Stomach (tissue), 9 donors: Measurements from ENCODE around the gene MYMX. TPM values are rescaled to one million over a fixed set of nuclear protein-coding genes. Genes with fewer than 3 reads are reported as not detected.
"Not testable (repeated sequence)": the region's sequence is repeated elsewhere in the genome, so short reads cannot be mapped to it uniquely, and the experiment has no call there.

Experiments used
- DNase-seq, 2 donors: peaks; one replicate each; pipeline versions ENCODE4 v3.0.0 to v3.0.0-alpha.2; 2013 to 2019
- H3K27ac ChIP-seq, 5 donors: fragments of 200-600 bp in 4 of 5; sonication (generic) in 4 of 5; one replicate each; pipeline ENCODE4 v1.5.1; 2013 to 2019; ENCODE audit warnings: mild to moderate bottlenecking in 1 of 5, moderate library complexity in 1 of 5
- H3K27me3 ChIP-seq, 3 donors: fragments of 200-600 bp; sonication (generic); one replicate each; pipeline ENCODE4 v1.5.1; 2017 to 2019; ENCODE audit warnings: mixed run types in 1 of 3
- H3K36me3 ChIP-seq, 4 donors: fragments of 200-600 bp; sonication (generic); 1 replicate in 3 of 4; 2 replicates in 1 of 4; pipeline ENCODE4 v1.5.1; 2016 to 2019
- H3K4me1 ChIP-seq, 4 donors: fragments of 200-600 bp; sonication (generic); one replicate each; pipeline ENCODE4 v1.5.1; 2016 to 2019
- H3K4me3 ChIP-seq, 4 donors: fragments of 200-600 bp; sonication (generic) in 3 of 4; one replicate each; pipeline ENCODE4 v1.5.1; 2016 to 2019; ENCODE audit warnings: mild to moderate bottlenecking in 1 of 4
- H3K9me3 ChIP-seq, 4 donors: fragments of 200-600 bp; sonication (generic); one replicate each; pipeline ENCODE4 v1.5.1; 2016 to 2019
- EP300 ChIP-seq: sonication (generic); formaldehyde crosslinking; IDR thresholded peaks from one replicate; pipeline ENCODE4 v1.6.1; 2017; ENCODE audit warnings: antibody characterized with exemption
- POLR2A ChIP-seq, 4 donors: fragments of 450-650 bp; IDR thresholded peaks; one replicate each; pipeline ENCODE4 v1.6.1; 2016; ENCODE audit warnings: antibody characterized with exemption in 4 of 4, control low read depth in 2 of 4, mild to moderate bottlenecking in 1 of 4, moderate library complexity in 1 of 4
- POLR2AphosphoS5 ChIP-seq, 3 donors: sonication (generic); formaldehyde crosslinking; IDR thresholded peaks; one replicate each; pipeline ENCODE4 v1.6.1; 2016; ENCODE audit warnings: antibody characterized with exemption in 3 of 3
- WGBS, 5 donors: extraction: QIAGEN DNeasy Blood & Tissue Kit in 3 of 5; methylation state at CpG; one replicate each; pipeline versions ENCODE4 v1.1.5 to v1.1.7; 2013 to 2018; 5-methylcytosine and 5-hydroxymethylcytosine counted together
- intact Hi-C: fragments of 100-400 bp; cut with DNase I; formaldehyde crosslinking; loops from one replicate; pipeline ENCODE4 v1.15.1; 2023; ENCODE audit warnings: low total_unique reads
- polyA plus RNA-seq, 3 donors: library from polyadenylated mRNA; stranded (reverse); fragments of 200-250 nt; gene quantifications; one replicate each; pipeline ENCODE4 v1.2.3, GENCODE V29; 2013
- total RNA-seq, 5 donors: library from RNA; depleted of rRNA; stranded (reverse); fragments of >200 nt; gene quantifications; one replicate each; pipeline versions ENCODE4 v1.1.0 to v1.2.3, GENCODE V29; 2014 to 2016
- TF ChIP-seq, protein P1 (sequence below), 7 experiments: fragments of 450-650 bp in 4 of 7; fragments of 200-600 bp in 3 of 7; sonication (generic) in 3 of 7; IDR thresholded peaks; one replicate each; pipeline ENCODE4 v1.5.1; 2016 to 2019; ENCODE audit warnings: antibody characterized with exemption in 7 of 7, control low read depth in 2 of 7, mild to moderate bottlenecking in 1 of 7
- donor health status: healthy with polysubstance abuse.
- donor health status: Bipolar disorder and iron deficiency.
- donor health status: healthy.

Gene MYMX
- total and polyA plus RNA-seq, 8 donors = 0.95 to 3.4 TPM; not detected in 6

DNA sequence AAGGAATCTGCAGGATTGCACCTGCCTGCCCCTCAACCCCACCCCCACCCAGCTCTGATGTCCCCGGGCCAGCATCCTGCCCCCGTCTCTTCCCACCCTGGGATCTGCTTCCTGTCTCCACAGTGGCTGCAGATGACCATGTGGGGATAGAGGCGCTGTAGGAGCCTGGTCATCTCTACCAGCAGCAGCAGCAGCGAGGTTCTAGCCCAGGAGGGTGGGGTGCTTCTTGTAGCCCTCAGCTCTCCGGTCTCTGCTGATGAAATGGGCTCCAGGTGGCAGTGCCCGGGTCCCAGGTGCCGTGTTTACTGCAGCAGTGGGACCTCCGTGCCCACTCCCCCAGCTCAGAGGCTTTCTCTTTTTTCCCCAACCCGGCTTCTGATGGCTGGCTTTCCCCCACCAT is 32.9 kb upstream of the MYMX start:
- TF ChIP-seq EP300 = no peak
- no peak for TF ChIP-seq POLR2A (IDR thresholded peaks at IDR 0.05)
- TF ChIP-seq, protein P1, sequence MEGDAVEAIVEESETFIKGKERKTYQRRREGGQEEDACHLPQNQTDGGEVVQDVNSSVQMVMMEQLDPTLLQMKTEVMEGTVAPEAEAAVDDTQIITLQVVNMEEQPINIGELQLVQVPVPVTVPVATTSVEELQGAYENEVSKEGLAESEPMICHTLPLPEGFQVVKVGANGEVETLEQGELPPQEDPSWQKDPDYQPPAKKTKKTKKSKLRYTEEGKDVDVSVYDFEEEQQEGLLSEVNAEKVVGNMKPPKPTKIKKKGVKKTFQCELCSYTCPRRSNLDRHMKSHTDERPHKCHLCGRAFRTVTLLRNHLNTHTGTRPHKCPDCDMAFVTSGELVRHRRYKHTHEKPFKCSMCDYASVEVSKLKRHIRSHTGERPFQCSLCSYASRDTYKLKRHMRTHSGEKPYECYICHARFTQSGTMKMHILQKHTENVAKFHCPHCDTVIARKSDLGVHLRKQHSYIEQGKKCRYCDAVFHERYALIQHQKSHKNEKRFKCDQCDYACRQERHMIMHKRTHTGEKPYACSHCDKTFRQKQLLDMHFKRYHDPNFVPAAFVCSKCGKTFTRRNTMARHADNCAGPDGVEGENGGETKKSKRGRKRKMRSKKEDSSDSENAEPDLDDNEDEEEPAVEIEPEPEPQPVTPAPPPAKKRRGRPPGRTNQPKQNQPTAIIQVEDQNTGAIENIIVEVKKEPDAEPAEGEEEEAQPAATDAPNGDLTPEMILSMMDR (IDR thresholded peaks at IDR 0.05) = no peak
- TF ChIP-seq POLR2AphosphoS5 (IDR thresholded peaks at IDR 0.05) = no peak
- peaks cover 0 to 2% (median 0%) of the 10 kb centered on the region in 3 donors for H3K27me3 ChIP-seq
- no peak for DNase-seq
- no peak overlapping the region for H3K4me3 ChIP-seq
- WGBS, 5 donors = 78 to 86% (median 81%) methylated on average over 8 to 9 of the region's 9 CpGs
- no peaks in the 10 kb centered on the region for H3K36me3 ChIP-seq
- peaks cover 0 to 4% (median 0%) of the 10 kb centered on the region in 4 donors for H3K4me1 ChIP-seq
- intact Hi-C loops = no loop called here
- no peak overlapping the region for H3K27ac ChIP-seq
- no peaks in the 10 kb centered on the region for H3K9me3 ChIP-seq

DNA sequence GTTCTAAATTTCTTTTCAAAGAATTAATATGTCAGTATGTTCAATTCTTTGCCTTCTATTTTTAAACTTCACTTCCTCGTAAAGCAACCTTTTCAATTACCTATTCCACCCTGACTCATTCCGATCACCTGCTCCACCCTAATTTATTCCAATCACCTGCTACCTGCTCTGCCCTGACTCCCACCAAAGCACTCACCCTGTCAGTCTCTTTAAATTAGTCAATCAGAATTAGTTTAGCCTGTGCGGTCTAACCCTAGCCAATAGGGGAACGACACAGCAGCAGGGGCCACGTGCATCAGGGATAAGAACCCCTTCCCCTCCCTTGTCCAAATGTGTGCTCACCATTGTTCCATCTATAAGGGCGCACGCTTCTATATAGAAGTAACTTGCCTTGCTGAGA is 31.4 kb upstream of the MYMX start:
- 47 to 64% (median 59%) methylated on average over 7 of the region's 7 CpGs for WGBS, 5 donors
- DNase-seq = peak in 1 of 2 donors; percentile 69
- H3K9me3 ChIP-seq, H3K27me3 ChIP-seq, intact Hi-C loops, H3K4me1 ChIP-seq, H3K4me3 ChIP-seq, H3K36me3 ChIP-seq: not testable (repeated sequence)
- peak overlapping the region in 1 of 5 donors; percentile 14 for H3K27ac ChIP-seq

DNA sequence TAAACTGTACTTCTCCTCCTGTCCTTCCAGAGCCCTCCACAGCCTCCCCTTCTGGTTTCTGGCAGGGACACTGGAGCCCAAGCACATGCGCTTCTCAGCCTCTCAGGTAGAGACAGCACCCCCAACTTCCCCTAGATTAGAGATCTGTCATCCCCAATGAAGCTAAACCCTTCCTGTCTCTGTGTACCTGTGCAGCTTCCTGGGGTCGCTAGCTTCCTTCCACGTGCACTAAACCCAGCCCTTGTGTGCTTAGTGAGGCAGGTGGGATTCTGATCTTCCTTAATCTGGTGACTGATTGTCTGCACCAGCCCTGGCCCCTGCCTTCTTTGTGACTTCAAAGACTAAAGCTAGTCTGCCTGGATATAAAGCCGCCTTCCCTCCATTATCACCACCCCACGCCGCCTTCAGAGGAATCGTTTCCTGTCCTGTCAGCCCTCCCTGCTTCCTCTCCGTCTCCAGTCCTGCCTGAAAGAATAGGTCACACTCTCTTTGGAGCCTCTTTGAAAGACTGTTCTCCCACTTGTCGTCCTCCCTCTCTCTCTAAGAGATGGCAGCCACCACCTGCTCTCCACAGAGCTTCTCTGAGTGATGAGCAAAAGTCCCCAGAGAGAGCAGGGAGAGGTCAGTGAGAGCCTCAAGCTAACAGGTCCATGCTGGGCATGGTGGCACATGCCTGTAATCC is 30.6 kb upstream of the MYMX start:
- Histone ChIP-seq H3K36me3 (no peaks in the 10 kb centered on the region), H3K27me3 (peaks cover 0 to 2% (median 0%) of the 10 kb centered on the region in 3 donors), H3K4me1 (peaks cover 0 to 4% (median 0%) of the 10 kb centered on the region in 4 donors), H3K27ac (peak overlapping the region in 2 of 5 donors; percentile 1 to 11), H3K4me3 (no peak overlapping the region), H3K9me3 (no peaks in the 10 kb centered on the region)
- intact Hi-C loops = no loop called here
- peak in 1 of 2 donors; percentile 15 for DNase-seq
- WGBS, 5 donors = 54 to 63% (median 55%) methylated on average over 9 of the region's 9 CpGs
- TF ChIP-seq, protein P1 (IDR thresholded peaks at IDR 0.05) = no peak
- no peak for TF ChIP-seq POLR2AphosphoS5 (IDR thresholded peaks at IDR 0.05)
- TF ChIP-seq POLR2A (IDR thresholded peaks at IDR 0.05) = no peak
- no peak for TF ChIP-seq EP300

DNA sequence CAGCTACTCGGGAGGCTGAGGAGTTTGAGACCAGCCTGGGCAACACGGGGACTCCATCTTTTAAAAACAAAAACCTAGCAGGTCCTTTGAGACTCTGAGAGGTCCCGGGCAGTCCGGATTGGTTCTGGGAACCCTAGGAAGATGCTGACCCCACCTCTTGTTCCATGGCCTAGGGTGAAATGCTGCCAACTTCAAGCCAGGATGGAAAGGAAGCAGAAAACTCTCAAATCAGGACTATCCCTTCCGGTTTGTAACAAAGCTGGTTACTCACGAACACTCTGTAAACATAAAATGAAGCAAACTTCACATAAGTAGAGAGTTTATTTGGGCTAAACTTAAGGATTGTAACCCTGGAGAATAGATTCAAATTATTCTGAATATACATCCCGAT is 30.1 kb upstream of the MYMX start:
- Histone ChIP-seq H3K4me3 (no peak overlapping the region), H3K27ac (peak overlapping the region in 2 of 5 donors; percentile 1 to 11), H3K27me3 (peaks cover 0 to 2% (median 0%) of the 10 kb centered on the region in 3 donors), H3K4me1 (peaks cover 0 to 4% (median 0%) of the 10 kb centered on the region in 4 donors), H3K9me3 (no peaks in the 10 kb centered on the region), H3K36me3 (no peaks in the 10 kb centered on the region)
- intact Hi-C loops = no loop called here
- WGBS, 5 donors = 74 to 85% (median 78%) methylated on average over 7 of the region's 7 CpGs
- peak in 1 of 2 donors; percentile 6 for DNase-seq
- no peak for TF ChIP-seq EP300
- TF ChIP-seq, protein P1 (IDR thresholded peaks at IDR 0.05) = no peak
- no peak for TF ChIP-seq POLR2A (IDR thresholded peaks at IDR 0.05)
- no peak for TF ChIP-seq POLR2AphosphoS5 (IDR thresholded peaks at IDR 0.05)

DNA sequence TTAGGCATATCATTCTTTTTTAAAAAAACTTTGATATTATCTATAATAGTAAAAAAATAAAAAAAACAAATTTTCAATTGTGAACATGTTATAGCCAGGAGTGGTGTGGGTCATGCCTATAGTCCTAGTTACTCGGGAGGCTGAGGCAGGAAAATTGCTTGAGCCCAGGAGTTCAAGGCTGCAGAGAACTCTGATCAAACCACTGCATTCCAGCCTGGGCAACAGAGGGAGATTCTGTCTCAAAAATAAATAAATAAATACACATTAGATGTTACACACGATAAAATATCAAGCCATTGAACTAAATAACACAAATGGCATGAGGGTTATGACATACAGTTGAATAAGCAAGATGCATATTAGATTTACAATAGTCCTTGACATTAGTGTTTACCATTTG is 27.9 kb upstream of the MYMX start:
- Histone ChIP-seq H3K36me3 (no peaks in the 10 kb centered on the region), H3K9me3 (no peaks in the 10 kb centered on the region), H3K4me3 (no peak overlapping the region), H3K4me1 (peaks cover 0 to 7% (median 2%) of the 10 kb centered on the region in 4 donors), H3K27me3 (peaks cover 0 to 2% (median 0%) of the 10 kb centered on the region in 3 donors), H3K27ac (no peak overlapping the region)
- no peak for TF ChIP-seq POLR2AphosphoS5 (IDR thresholded peaks at IDR 0.05)
- intact Hi-C loops = no loop called here
- 71 to 83% (median 79%) methylated on average over 2 of the region's 2 CpGs for WGBS, 5 donors
- no peak for DNase-seq
